Omental fat pad (tissue), 4 donors: ENCODE data around the gene NUDT1. TPM values are rescaled to one million over a fixed set of nuclear protein-coding genes. Genes with fewer than 3 reads are reported as not detected.

Experiments used
- ATAC-seq: fragments of 150-250 bp; one replicate; pipeline ENCODE4 v1.9.1; 2016; ENCODE audit warnings: mild to moderate bottlenecking, moderate library complexity; ENCODE audit not compliant: low FRiP score
- DNase-seq: peaks from one replicate; pipeline ENCODE4 v3.0.0-alpha.2; 2019; ENCODE audit warnings: low spot score
- CTCF ChIP-seq, 3 donors: fragments of 450-650 bp; IDR thresholded peaks; one replicate each; pipeline ENCODE4 v1.5.1; 2016 to 2017; ENCODE audit warnings: antibody characterized with exemption in 3 of 3, mild to moderate bottlenecking in 3 of 3, moderate library complexity in 2 of 3
- total RNA-seq, 4 donors: library from RNA; depleted of rRNA; stranded (reverse); fragments of >200 nt; gene quantifications; one replicate each; pipeline ENCODE4 v1.1.0, GENCODE V29; 2016

The NUDT1 gene
- total RNA-seq, 4 donors from 2014 or later: 15.3 to 24.0 (median 16.8) TPM

- TF ChIP-seq CTCF (IDR thresholded peaks at IDR 0.05): no peak
- no peak for DNase-seq
- ATAC-seq: no peak
These were observed 12.6 kb downstream of the NUDT1 start for GRCh38 chr7:2254429-2255144.

- no peak for TF ChIP-seq CTCF (IDR thresholded peaks at IDR 0.05)
- DNase-seq (no peak), ATAC-seq (no peak)
These were observed 13.4 kb downstream of the NUDT1 start for GRCh38 chr7:2255145-2256139.

GRCh38 chr7:2256306-2257045 lies 14.4 kb downstream of the NUDT1 start:
- ATAC-seq (no peak), DNase-seq (no peak)
- TF ChIP-seq CTCF (IDR thresholded peaks at IDR 0.05): no peak

GRCh38 chr7:2257046-2257551 lies 15.1 kb downstream of the NUDT1 start:
- TF ChIP-seq CTCF (IDR thresholded peaks at IDR 0.05): no peak
- DNase-seq: no peak
- no peak for ATAC-seq

GRCh38 chr7:2257651-2258050 lies 15.6 kb downstream of the NUDT1 start:
- ATAC-seq: no peak
- DNase-seq: no peak
- no peak for TF ChIP-seq CTCF (IDR thresholded peaks at IDR 0.05)

- TF ChIP-seq CTCF (IDR thresholded peaks at IDR 0.05): no peak
- no peak for DNase-seq
- ATAC-seq: no peak
These were observed 16.8 kb downstream of the NUDT1 start for GRCh38 chr7:2258661-2259365.
